ENCODE data around the gene OBI1. TPM values are rescaled to one million over a fixed set of nuclear protein-coding genes. Genes with fewer than 3 reads are reported as not detected.

Gene OBI1
- total RNA-seq, 2 donors from 2014 or later, result 16.7 to 28.6 TPM

- TF ChIP-seq, protein P1, sequence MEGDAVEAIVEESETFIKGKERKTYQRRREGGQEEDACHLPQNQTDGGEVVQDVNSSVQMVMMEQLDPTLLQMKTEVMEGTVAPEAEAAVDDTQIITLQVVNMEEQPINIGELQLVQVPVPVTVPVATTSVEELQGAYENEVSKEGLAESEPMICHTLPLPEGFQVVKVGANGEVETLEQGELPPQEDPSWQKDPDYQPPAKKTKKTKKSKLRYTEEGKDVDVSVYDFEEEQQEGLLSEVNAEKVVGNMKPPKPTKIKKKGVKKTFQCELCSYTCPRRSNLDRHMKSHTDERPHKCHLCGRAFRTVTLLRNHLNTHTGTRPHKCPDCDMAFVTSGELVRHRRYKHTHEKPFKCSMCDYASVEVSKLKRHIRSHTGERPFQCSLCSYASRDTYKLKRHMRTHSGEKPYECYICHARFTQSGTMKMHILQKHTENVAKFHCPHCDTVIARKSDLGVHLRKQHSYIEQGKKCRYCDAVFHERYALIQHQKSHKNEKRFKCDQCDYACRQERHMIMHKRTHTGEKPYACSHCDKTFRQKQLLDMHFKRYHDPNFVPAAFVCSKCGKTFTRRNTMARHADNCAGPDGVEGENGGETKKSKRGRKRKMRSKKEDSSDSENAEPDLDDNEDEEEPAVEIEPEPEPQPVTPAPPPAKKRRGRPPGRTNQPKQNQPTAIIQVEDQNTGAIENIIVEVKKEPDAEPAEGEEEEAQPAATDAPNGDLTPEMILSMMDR (conservative IDR thresholded peaks at IDR 0.05), result no peak
- H3K4me3 Mint-ChIP-seq, result no peak overlapping the region
- Histone ChIP-seq H3K36me3 (ENCODE audit: control insufficient read depth, insufficient read depth, low read length) (peaks cover 14% of the 10 kb centered on the region), H3K9ac (ENCODE audit: extremely low read depth, low read length, poor library complexity, severe bottlenecking) (no peak overlapping the region), H3K4me3 (ENCODE audit: low read length) (no peak overlapping the region), H3K4me1 (ENCODE audit: control insufficient read depth, insufficient read depth, low read length) (peaks cover 7% of the 10 kb centered on the region), H3K27ac (ENCODE audit: low read depth, low read length) (no peak overlapping the region), H3K9me3 (ENCODE audit: control insufficient read depth, low read length) (no peaks in the 10 kb centered on the region), H3K27me3 (ENCODE audit: control insufficient read depth, insufficient read depth, low read length, poor library complexity, severe bottlenecking) (peaks cover 71% of the 10 kb centered on the region)
- no peaks in the 10 kb centered on the region for H3K9me3 Mint-ChIP-seq
- no peak overlapping the region for H3K27ac Mint-ChIP-seq
- DNase-seq, result no peak
- peaks cover 74% of the 10 kb centered on the region for H3K27me3 Mint-ChIP-seq (ENCODE audit: insufficient read depth)
- peaks cover 17% of the 10 kb centered on the region for H3K4me1 Mint-ChIP-seq
- WGBS, 2 experiments (ENCODE audit: insufficient coverage in 1 of 2, insufficient read length in 1 of 2), result 55 to 81% methylated on average over 1 to 2 of the region's 3 CpGs
- H3K36me3 Mint-ChIP-seq (ENCODE audit: low read depth), result peaks cover 12% of the 10 kb centered on the region
These were observed 47.9 kb downstream of the OBI1 start for GRCh38 chr13:78611040-78611439.

- Histone ChIP-seq H3K9me3 (ENCODE audit: control insufficient read depth, low read length) (no peaks in the 10 kb centered on the region), H3K4me3 (ENCODE audit: low read length) (no peak overlapping the region), H3K9ac (ENCODE audit: extremely low read depth, low read length, poor library complexity, severe bottlenecking) (no peak overlapping the region), H3K27ac (ENCODE audit: low read depth, low read length) (no peak overlapping the region), H3K27me3 (ENCODE audit: control insufficient read depth, insufficient read depth, low read length, poor library complexity, severe bottlenecking) (peaks cover 77% of the 10 kb centered on the region), H3K4me1 (ENCODE audit: control insufficient read depth, insufficient read depth, low read length) (peaks cover 7% of the 10 kb centered on the region), H3K36me3 (ENCODE audit: control insufficient read depth, insufficient read depth, low read length) (peaks cover 8% of the 10 kb centered on the region)
- TF ChIP-seq, protein P1 (conservative IDR thresholded peaks at IDR 0.05), result no peak
- Mint-ChIP-seq H3K27ac (no peak overlapping the region), H3K27me3 (ENCODE audit: insufficient read depth) (peaks cover 80% of the 10 kb centered on the region), H3K9me3 (no peaks in the 10 kb centered on the region), H3K36me3 (ENCODE audit: low read depth) (peaks cover 6% of the 10 kb centered on the region), H3K4me1 (peaks cover 17% of the 10 kb centered on the region), H3K4me3 (no peak overlapping the region)
- WGBS, 2 experiments (ENCODE audit: insufficient coverage in 1 of 2, insufficient read length in 1 of 2), result 67 to 68% methylated on average over 4 of the region's 4 CpGs
- no peak for DNase-seq
These were observed 48.5 kb downstream of the OBI1 start for GRCh38 chr13:78610381-78610883.

- H3K4me1 Mint-ChIP-seq, result peaks cover 19% of the 10 kb centered on the region
- peaks cover 7% of the 10 kb centered on the region for H3K4me1 ChIP-seq (ENCODE audit: control insufficient read depth, insufficient read depth, low read length)
- peak overlapping the region; percentile 56 for H3K4me3 Mint-ChIP-seq
- H3K4me3 ChIP-seq (ENCODE audit: low read length), result peak overlapping the region; percentile 78
- H3K27me3 ChIP-seq (ENCODE audit: control insufficient read depth, insufficient read depth, low read length, poor library complexity, severe bottlenecking), result peaks cover 85% of the 10 kb centered on the region
- 6 to 8% methylated on average over 25 to 33 of the region's 33 CpGs for WGBS, 2 experiments (ENCODE audit: insufficient coverage in 1 of 2, insufficient read length in 1 of 2)
- no peak overlapping the region for H3K27ac Mint-ChIP-seq
- no peaks in the 10 kb centered on the region for H3K9me3 ChIP-seq (ENCODE audit: control insufficient read depth, low read length)
- peaks cover 3% of the 10 kb centered on the region for H3K36me3 Mint-ChIP-seq (ENCODE audit: low read depth)
- TF ChIP-seq, protein P1 (conservative IDR thresholded peaks at IDR 0.05), result no peak
- H3K9me3 Mint-ChIP-seq, result no peaks in the 10 kb centered on the region
- no peak overlapping the region for H3K9ac ChIP-seq (ENCODE audit: extremely low read depth, low read length, poor library complexity, severe bottlenecking)
- H3K36me3 ChIP-seq (ENCODE audit: control insufficient read depth, insufficient read depth, low read length), result no peaks in the 10 kb centered on the region
- DNase-seq, result peak; percentile 82
- H3K27ac ChIP-seq (ENCODE audit: low read depth, low read length), result no peak overlapping the region
- peaks cover 88% of the 10 kb centered on the region for H3K27me3 Mint-ChIP-seq (ENCODE audit: insufficient read depth)
These were observed 49.3 kb downstream of the OBI1 start for GRCh38 chr13:78609464-78610205.

Measured in endodermal cell (in vitro differentiated cells).